Ovary (tissue), 9 donors: ENCODE measurements around the gene UBE4A. TPM values are rescaled to one million over a fixed set of nuclear protein-coding genes. Genes with fewer than 3 reads are reported as not detected.

ENCODE experiments used
- DNase-seq, 5 donors: peaks; one replicate each; pipeline ENCODE4 v3.0.0-alpha.2; 2019 to 2020
- H3K27ac ChIP-seq, 2 donors: fragments of 200-600 bp; one replicate each; pipeline versions ENCODE4 v1.5.1 to v1.8.0; 2019 to 2022
- H3K27me3 ChIP-seq: fragments of 200-600 bp; one replicate; pipeline ENCODE4 v1.8.0; 2022
- H3K36me3 ChIP-seq: fragments of 200-600 bp; sonication (generic); one replicate; pipeline ENCODE4 v1.5.1; 2019
- H3K4me1 ChIP-seq: one replicate; pipeline ENCODE4 v1.8.1; 2013; ENCODE audit warnings: mild to moderate bottlenecking, moderate library complexity; ENCODE audit not compliant: insufficient read depth
- H3K4me3 ChIP-seq: fragments of 200-600 bp; sonication (generic); one replicate; pipeline ENCODE4 v1.5.1; 2017
- H3K9me3 ChIP-seq, 2 donors: fragments of 200-600 bp in 1 of 2; sonication (generic) in 1 of 2; one replicate each; pipeline versions ENCODE4 v1.5.1 to v1.8.1; 2013 to 2019; ENCODE audit warnings: mild to moderate bottlenecking in 1 of 2, moderate library complexity in 1 of 2
- CTCF ChIP-seq, 3 donors: fragments of 450-650 bp in 2 of 3; fragments of 200-600 bp in 1 of 3; IDR thresholded peaks; one replicate each; pipeline versions ENCODE4 v1.5.1 to v1.8.0; 2016 to 2022; ENCODE audit warnings: antibody characterized with exemption in 3 of 3, mild to moderate bottlenecking in 1 of 3
- EP300 ChIP-seq: sonication (generic); formaldehyde crosslinking; IDR thresholded peaks from one replicate; pipeline ENCODE4 v1.6.1; 2017; ENCODE audit warnings: antibody characterized with exemption
- POLR2A ChIP-seq: fragments of 450-650 bp; IDR thresholded peaks from one replicate; pipeline ENCODE4 v1.6.1; 2017; ENCODE audit warnings: antibody characterized with exemption, mild to moderate bottlenecking, moderate library complexity
- WGBS, 3 donors: extraction: QIAGEN DNeasy Blood & Tissue Kit in 1 of 3; methylation state at CpG; one replicate each; pipeline versions ENCODE4 v1.1.5 to v1.1.7; 2013 to 2017; 5-methylcytosine and 5-hydroxymethylcytosine counted together
- intact Hi-C, 4 donors: fragments of 100-400 bp; cut with DNase I; formaldehyde crosslinking; loops; one replicate each; pipeline versions ENCODE4 v1.11.0 to v1.15.1; 2022 to 2023
- polyA plus RNA-seq, 2 donors: library from polyadenylated mRNA; stranded (reverse); fragments of 200-250 nt in 1 of 2; fragments of 350-450 nt in 1 of 2; fragmentation: Illumina TruSeq in 1 of 2; extraction: RNeasy Lipid Tissue Mini Kit (QIAGEN cat#74804) in 1 of 2; gene quantifications; one replicate each; pipeline ENCODE4 v1.2.3, GENCODE V29; 2013 to 2014
- total RNA-seq, 7 donors: library from RNA; depleted of rRNA in 2 of 7; stranded (reverse); fragments of >200 nt in 2 of 7; fragmentation: NEBNext Ultra II Directional in 3 of 7; extraction: Animal tissue kit (Norgen Biotek cat#: 25700) in 3 of 7; gene quantifications; one replicate each; pipeline versions ENCODE4 v1.1.0 to v1.2.4, GENCODE V29; 2016 to 2023
- donor health status: DM: no; HTN: no; CAD: no; lungs with moderate emphysema.
- donor health status: DM: no; HTN: no; CAD: no.
- donor health status: Bipolar disorder and iron deficiency.
- donor health status: DM: yes; HTN: yes; CAD: no.
- donor health status: DM: no; HTN: no; CAD: no.
- donor health status: DM: yes; HTN: yes; CAD: no.

UBE4A gene
- total and polyA plus RNA-seq, 9 donors = 12.2 to 34.7 (median 28.8) TPM

GRCh38 chr11:118427707-118428106 is 68.3 kb downstream of the UBE4A start:
- H3K27ac ChIP-seq = no peak overlapping the region
- no peak overlapping the region for H3K4me3 ChIP-seq
- TF ChIP-seq CTCF (IDR thresholded peaks at IDR 0.05) = no peak
- H3K4me1 ChIP-seq = no peaks in the 10 kb centered on the region
- no peaks in the 10 kb centered on the region for H3K36me3 ChIP-seq
- no peaks in the 10 kb centered on the region for H3K27me3 ChIP-seq
- DNase-seq = no peak
- H3K9me3 ChIP-seq = no peaks in the 10 kb centered on the region
- 2 to 5% (median 2%) methylated on average over 1 of the region's 1 CpG for WGBS, 3 donors
- intact Hi-C loops = no loop called here

- Histone ChIP-seq H3K27me3 (no peaks in the 10 kb centered on the region), H3K4me1 (no peaks in the 10 kb centered on the region), H3K27ac (no peak overlapping the region), H3K9me3 (no peaks in the 10 kb centered on the region), H3K36me3 (no peaks in the 10 kb centered on the region), H3K4me3 (no peak overlapping the region)
- no peak for DNase-seq
- no peak for TF ChIP-seq CTCF (IDR thresholded peaks at IDR 0.05)
- no peak for TF ChIP-seq POLR2A
- TF ChIP-seq EP300 = no peak
- intact Hi-C loops = no loop called here
- 45 to 64% (median 50%) methylated on average over 2 of the region's 2 CpGs for WGBS, 3 donors
Measured at GRCh38 chr11:118430956-118431355, 71.6 kb downstream of the UBE4A start.

GRCh38 chr11:118434123-118434552 is 74.7 kb downstream of the UBE4A start:
- Histone ChIP-seq H3K4me1 (no peaks in the 10 kb centered on the region), H3K36me3 (no peaks in the 10 kb centered on the region), H3K27ac (no peak overlapping the region), H3K4me3 (peak overlapping the region; percentile 70), H3K27me3 (no peaks in the 10 kb centered on the region), H3K9me3 (no peaks in the 10 kb centered on the region)
- 0 to 2% (median 1%) methylated on average over 9 of the region's 9 CpGs for WGBS, 3 donors
- no peak for DNase-seq
- intact Hi-C loops = no loop called here
- no peak for TF ChIP-seq CTCF (IDR thresholded peaks at IDR 0.05)
- no peak for TF ChIP-seq EP300
- no peak for TF ChIP-seq POLR2A

GRCh38 chr11:118434553-118435289 is 75.3 kb downstream of the UBE4A start:
- H3K4me3 ChIP-seq = peak overlapping the region; percentile 70
- no peaks in the 10 kb centered on the region for H3K36me3 ChIP-seq
- WGBS, 3 donors = 0 to 1% (median 0%) methylated on average over 39 of the region's 39 CpGs
- H3K27ac ChIP-seq = no peak overlapping the region
- DNase-seq = peak; percentile 16 to 50 (median 35)
- TF ChIP-seq POLR2A (no peak), EP300 (no peak), CTCF (IDR thresholded peaks at IDR 0.05) (no peak)
- no peaks in the 10 kb centered on the region for H3K4me1 ChIP-seq
- intact Hi-C loops = loop anchor here in 2 of 4 donors (5.0 kb wide), 1 partner anchor 32 kb away; the partner anchor contains the start of gene ATP5MG (in 2 of the 2)
- H3K9me3 ChIP-seq = no peaks in the 10 kb centered on the region
- no peaks in the 10 kb centered on the region for H3K27me3 ChIP-seq
